GM12878 (cell line): ENCODE data around the gene SP8. TPM values are rescaled to one million over a fixed set of nuclear protein-coding genes. Genes with fewer than 3 reads are reported as not detected.

Experiments
- ATAC-seq: fragments of 200-7000 bp; cut with Tn5 transposase; 3 replicates; pipeline ENCODE4 v1.9.1; 2020; ENCODE audit warnings: mild to moderate bottlenecking, moderate library complexity
- BruUV-seq: library from RNA; stranded (reverse); fragments of 400-500 nt; replicated peaks from 2 replicates; lab custom pipeline; 2021; lab: Mats Ljungman, UMichigan
- CTCF ChIA-PET: fragments of 300-600 bp; sonication (Branson Sonifier 250); formaldehyde crosslinking; extraction: SDS; loops from one replicate; lab custom pipeline; 2021; ENCODE audit warnings: inconsistent platforms; lab: Yijun Ruan, JAX
- POLR2A ChIA-PET: fragments of 350-600 bp; formaldehyde crosslinking; extraction: SDS; loops from one replicate; lab custom pipeline; 2021; ENCODE audit warnings: inconsistent platforms; lab: Charles Lee
- RAD21 ChIA-PET: fragments of 300-600 bp; sonication (Branson Sonifier 250); formaldehyde crosslinking; loops from one replicate; lab custom pipeline; 2023; ENCODE audit warnings: antibody characterized with exemption; ENCODE audit not compliant: unreplicated experiment; lab: Charles Lee
- SMC1A ChIA-PET: fragments of 300-600 bp; sonication (Branson Sonifier 250); formaldehyde crosslinking; loops from one replicate; lab custom pipeline; 2023; ENCODE audit not compliant: unreplicated experiment, uncharacterized antibody; lab: Charles Lee
- DNase-seq: peaks from one replicate; pipeline ENCODE4 v3.0.0-alpha.2; 2011; ENCODE audit warnings: low read depth, low spot score
- FAIRE-seq: peaks from 3 replicates; lab custom pipeline; 2011; peaks lifted over from hg19 to GRCh38; lab: Jason Lieb, UNC
- H2AFZ ChIP-seq: 2 replicates; pipeline ENCODE4 v1.6.0; 2011; ENCODE audit warnings: low read depth, low read length, control low read depth; ENCODE audit not compliant: control insufficient read depth
- H3K27ac ChIP-seq: 2 replicates; pipeline ENCODE4 v1.5.1; 2011; ENCODE audit warnings: control low read depth; ENCODE audit not compliant: control insufficient read depth, insufficient read depth
- H3K27me3 ChIP-seq, 2 experiments: replicated peaks in 1 of 2; 2 replicates each; pipeline versions ENCODE4 v1.6.0 to v1.6.1; 2011; ENCODE audit warnings: low read length in 1 of 2; ENCODE audit not compliant: control insufficient read depth in 2 of 2, insufficient read depth in 2 of 2
- H3K36me3 ChIP-seq, 2 experiments: 2 replicates each; pipeline ENCODE4 v1.5.1; 2011; ENCODE audit warnings: low read length in 1 of 2; ENCODE audit not compliant: control insufficient read depth in 2 of 2, insufficient read depth in 2 of 2
- H3K4me1 ChIP-seq: 2 replicates; pipeline ENCODE4 v1.6.1; 2011; ENCODE audit warnings: mild to moderate bottlenecking, low read length, moderate library complexity, mixed read lengths; ENCODE audit not compliant: control insufficient read depth, insufficient read depth
- H3K4me2 ChIP-seq: 2 replicates; pipeline ENCODE4 v1.6.0; 2011; ENCODE audit warnings: control low read depth; ENCODE audit not compliant: control insufficient read depth, insufficient read depth
- H3K4me3 ChIP-seq: fragments of 200-600 bp; sonication (generic); 2 replicates; pipeline ENCODE4 v1.5.1; 2016
- H3K79me2 ChIP-seq: 2 replicates; pipeline ENCODE4 v1.6.0; 2011; ENCODE audit warnings: low read length; ENCODE audit not compliant: control insufficient read depth, insufficient read depth
- H3K9ac ChIP-seq: 2 replicates; pipeline ENCODE4 v1.8.0; 2011; ENCODE audit warnings: low read length, control low read depth, mixed read lengths; ENCODE audit not compliant: control insufficient read depth, insufficient read depth
- H3K9me3 ChIP-seq: replicated peaks from 3 replicates; pipeline ENCODE4 v1.5.1; 2011; ENCODE audit warnings: mild to moderate bottlenecking, low read length; ENCODE audit not compliant: control insufficient read depth, insufficient read depth
- H4K20me1 ChIP-seq: 2 replicates; pipeline ENCODE4 v1.6.0; 2011; ENCODE audit not compliant: control insufficient read depth, insufficient read depth
- BACH1 ChIP-seq: fragments of 450-650 bp; IDR thresholded peaks from 2 replicates; pipeline ENCODE4 v1.6.1; 2017; ENCODE audit warnings: mild to moderate bottlenecking, borderline replicate concordance
- NR2C2 ChIP-seq: IDR thresholded peaks from 2 replicates; pipeline ENCODE4 v1.6.1; 2011; ENCODE audit warnings: borderline replicate concordance, low read depth; ENCODE audit not compliant: control insufficient read depth, insufficient read length
- SMAD5 ChIP-seq: IDR thresholded peaks from 2 replicates; pipeline ENCODE4 v1.6.1; 2016; ENCODE audit warnings: antibody characterized with exemption, low read depth
- SREBF2 ChIP-seq: IDR thresholded peaks from 2 replicates; pipeline ENCODE4 v1.6.1; 2012; ENCODE audit warnings: mild to moderate bottlenecking, low read length
- STAT1 ChIP-seq: fragments of 450-650 bp; conservative IDR thresholded peaks from 2 replicates; pipeline ENCODE4 v1.6.1; 2014; ENCODE audit warnings: antibody characterized with exemption, mild to moderate bottlenecking
- TAF1 ChIP-seq: IDR thresholded peaks from 2 replicates; pipeline ENCODE4 v1.6.1; 2011; ENCODE audit warnings: mild to moderate bottlenecking, low read depth, low read length, borderline replicate concordance
- WGBS: methylation state at CpG from one replicate; pipeline ENCODE4 v1.1.6; 2016; ENCODE audit warnings: low lambda C conversion rate; ENCODE audit not compliant: insufficient replicate concordance, insufficient coverage; ENCODE audit errors: missing lambda C conversion rate; 5-methylcytosine and 5-hydroxymethylcytosine counted together
- in situ Hi-C: fragments of 300-500 bp; cut with MboI; formaldehyde crosslinking; loops from 9 replicates; pipeline ENCODE4 v1.14.3; 2018; ENCODE audit warnings: mixed read lengths
- intact Hi-C: fragments of 100-400 bp; cut with micrococcal nuclease; formaldehyde crosslinking; loops from one replicate; pipeline ENCODE4 v1.14.2; 2022; ENCODE audit not compliant: unreplicated experiment
- polyA plus RNA-seq, 11 experiments: library from polyadenylated mRNA; depleted of rRNA in 4 of 11; unstranded in 6 of 11; stranded (reverse) in 5 of 11; fragments of >200 nt; fragmentation: Nextera tagmentation in 4 of 11; fragmentation: Illumina TruSeq in 1 of 11; extraction: Ambion mirVana in 4 of 11; extraction: Trizol in 1 of 11; gene quantifications; 1 replicate in 1 of 11; 2 replicates in 10 of 11; pipeline versions ENCODE4 v1.2.1 to v1.2.3, GENCODE V29; 2011 to 2016; ENCODE audit warnings: inconsistent platforms in 2 of 11, missing spikeins in 2 of 11, low read depth in 1 of 11
- total RNA-seq, 4 experiments: library from RNA; depleted of rRNA in 3 of 4; stranded (reverse); fragments of >200 nt in 3 of 4; fragmentation: Illumina TruSeq in 1 of 4; extraction: Trizol in 1 of 4; gene quantifications; 2 replicates each; pipeline versions ENCODE4 v1.2.1 to v1.2.3, GENCODE V29; 2013 to 2021
- TF ChIP-seq, protein P1 (sequence below): fragments of 450-650 bp; IDR thresholded peaks from 2 replicates; pipeline ENCODE4 v1.6.1; 2017; ENCODE audit warnings: mild to moderate bottlenecking
- TF ChIP-seq, protein P2 (sequence below): fragments of 450-650 bp; formaldehyde crosslinking; IDR thresholded peaks from 2 replicates; pipeline ENCODE4 v1.4.0; 2020; ENCODE audit warnings: mild to moderate bottlenecking, moderate library complexity
- TF ChIP-seq, protein P3 (sequence below): fragments of 450-650 bp; IDR thresholded peaks from 2 replicates; pipeline ENCODE4 v1.6.1; 2017; ENCODE audit warnings: borderline replicate concordance

Gene SP8
- total and polyA plus RNA-seq, 10 of the 15 experiments (the other 5 are each of a cell fraction or from before 2014, with no cell fraction given): not detected

DNA sequence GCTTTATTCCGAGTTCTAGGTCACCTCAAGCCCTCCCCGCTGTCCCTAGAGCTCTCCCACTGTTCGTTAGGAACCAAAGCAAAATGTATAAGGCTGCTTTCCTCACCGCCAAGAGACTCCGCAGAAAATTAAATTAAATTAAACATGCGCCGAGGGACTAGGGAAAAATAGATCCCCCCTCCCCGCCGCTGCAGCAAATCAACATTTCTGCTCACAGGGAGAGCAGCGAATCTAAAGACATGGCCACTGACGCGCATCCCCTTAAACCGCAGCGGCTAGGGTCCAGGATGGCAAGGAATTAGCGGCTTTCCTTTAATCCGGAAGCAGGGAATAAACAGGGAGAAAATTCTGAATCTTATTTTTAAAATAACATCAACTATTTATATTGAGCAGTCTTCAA, 7.6 kb downstream of the SP8 start:
- no peak overlapping the region for H3K27ac ChIP-seq
- H3K4me2 ChIP-seq: no peak overlapping the region
- TF ChIP-seq STAT1 (no peak), SMAD5 (no peak), BACH1 (no peak), NR2C2 (no peak), TAF1 (no peak), SREBF2 (no peak)
- TF ChIP-seq, protein P1, sequence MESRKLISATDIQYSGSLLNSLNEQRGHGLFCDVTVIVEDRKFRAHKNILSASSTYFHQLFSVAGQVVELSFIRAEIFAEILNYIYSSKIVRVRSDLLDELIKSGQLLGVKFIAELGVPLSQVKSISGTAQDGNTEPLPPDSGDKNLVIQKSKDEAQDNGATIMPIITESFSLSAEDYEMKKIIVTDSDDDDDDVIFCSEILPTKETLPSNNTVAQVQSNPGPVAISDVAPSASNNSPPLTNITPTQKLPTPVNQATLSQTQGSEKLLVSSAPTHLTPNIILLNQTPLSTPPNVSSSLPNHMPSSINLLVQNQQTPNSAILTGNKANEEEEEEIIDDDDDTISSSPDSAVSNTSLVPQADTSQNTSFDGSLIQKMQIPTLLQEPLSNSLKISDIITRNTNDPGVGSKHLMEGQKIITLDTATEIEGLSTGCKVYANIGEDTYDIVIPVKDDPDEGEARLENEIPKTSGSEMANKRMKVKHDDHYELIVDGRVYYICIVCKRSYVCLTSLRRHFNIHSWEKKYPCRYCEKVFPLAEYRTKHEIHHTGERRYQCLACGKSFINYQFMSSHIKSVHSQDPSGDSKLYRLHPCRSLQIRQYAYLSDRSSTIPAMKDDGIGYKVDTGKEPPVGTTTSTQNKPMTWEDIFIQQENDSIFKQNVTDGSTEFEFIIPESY: no peak
- TF ChIP-seq, protein P2, sequence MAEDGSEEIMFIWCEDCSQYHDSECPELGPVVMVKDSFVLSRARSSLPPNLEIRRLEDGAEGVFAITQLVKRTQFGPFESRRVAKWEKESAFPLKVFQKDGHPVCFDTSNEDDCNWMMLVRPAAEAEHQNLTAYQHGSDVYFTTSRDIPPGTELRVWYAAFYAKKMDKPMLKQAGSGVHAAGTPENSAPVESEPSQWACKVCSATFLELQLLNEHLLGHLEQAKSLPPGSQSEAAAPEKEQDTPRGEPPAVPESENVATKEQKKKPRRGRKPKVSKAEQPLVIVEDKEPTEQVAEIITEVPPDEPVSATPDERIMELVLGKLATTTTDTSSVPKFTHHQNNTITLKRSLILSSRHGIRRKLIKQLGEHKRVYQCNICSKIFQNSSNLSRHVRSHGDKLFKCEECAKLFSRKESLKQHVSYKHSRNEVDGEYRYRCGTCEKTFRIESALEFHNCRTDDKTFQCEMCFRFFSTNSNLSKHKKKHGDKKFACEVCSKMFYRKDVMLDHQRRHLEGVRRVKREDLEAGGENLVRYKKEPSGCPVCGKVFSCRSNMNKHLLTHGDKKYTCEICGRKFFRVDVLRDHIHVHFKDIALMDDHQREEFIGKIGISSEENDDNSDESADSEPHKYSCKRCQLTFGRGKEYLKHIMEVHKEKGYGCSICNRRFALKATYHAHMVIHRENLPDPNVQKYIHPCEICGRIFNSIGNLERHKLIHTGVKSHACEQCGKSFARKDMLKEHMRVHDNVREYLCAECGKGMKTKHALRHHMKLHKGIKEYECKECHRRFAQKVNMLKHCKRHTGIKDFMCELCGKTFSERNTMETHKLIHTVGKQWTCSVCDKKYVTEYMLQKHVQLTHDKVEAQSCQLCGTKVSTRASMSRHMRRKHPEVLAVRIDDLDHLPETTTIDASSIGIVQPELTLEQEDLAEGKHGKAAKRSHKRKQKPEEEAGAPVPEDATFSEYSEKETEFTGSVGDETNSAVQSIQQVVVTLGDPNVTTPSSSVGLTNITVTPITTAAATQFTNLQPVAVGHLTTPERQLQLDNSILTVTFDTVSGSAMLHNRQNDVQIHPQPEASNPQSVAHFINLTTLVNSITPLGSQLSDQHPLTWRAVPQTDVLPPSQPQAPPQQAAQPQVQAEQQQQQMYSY (CRISPR knock-in tag): no peak
- TF ChIP-seq, protein P3, sequence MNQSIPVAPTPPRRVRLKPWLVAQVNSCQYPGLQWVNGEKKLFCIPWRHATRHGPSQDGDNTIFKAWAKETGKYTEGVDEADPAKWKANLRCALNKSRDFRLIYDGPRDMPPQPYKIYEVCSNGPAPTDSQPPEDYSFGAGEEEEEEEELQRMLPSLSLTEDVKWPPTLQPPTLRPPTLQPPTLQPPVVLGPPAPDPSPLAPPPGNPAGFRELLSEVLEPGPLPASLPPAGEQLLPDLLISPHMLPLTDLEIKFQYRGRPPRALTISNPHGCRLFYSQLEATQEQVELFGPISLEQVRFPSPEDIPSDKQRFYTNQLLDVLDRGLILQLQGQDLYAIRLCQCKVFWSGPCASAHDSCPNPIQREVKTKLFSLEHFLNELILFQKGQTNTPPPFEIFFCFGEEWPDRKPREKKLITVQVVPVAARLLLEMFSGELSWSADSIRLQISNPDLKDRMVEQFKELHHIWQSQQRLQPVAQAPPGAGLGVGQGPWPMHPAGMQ: no peak
- ChIA-PET RAD21 (no interaction called here), SMC1A (interaction anchor here (0.7 to 0.8 kb wide), 2 partner anchors 17 to 475 kb away, joined by 3 to 4 read pairs; no protein-coding TSS in a partner anchor), CTCF (no interaction called here), POLR2A (no interaction called here)
- no peaks in the 10 kb centered on the region for H3K36me3 ChIP-seq
- no peaks in the 10 kb centered on the region for H3K4me1 ChIP-seq
- no peaks in the 10 kb centered on the region; the same call in 2 of the 3 replicates for H3K9me3 ChIP-seq
- ATAC-seq (no peak), FAIRE-seq (no peak), DNase-seq (no peak)
- no peak overlapping the region for H2AFZ ChIP-seq
- BruUV-seq: no TSS peak
- WGBS: 39% methylated on average over 16 of the region's 16 CpGs
- H3K9ac ChIP-seq: no peak overlapping the region
- intact Hi-C loops (no loop called here), in situ Hi-C loops (loop anchor here (5.0 kb wide), 1 partner anchor 478 kb away; no protein-coding TSS in a partner anchor)
- H4K20me1 ChIP-seq: no peaks in the 10 kb centered on the region
- H3K27me3 ChIP-seq: peaks cover 5% of the 10 kb centered on the region in 2 experiments
- H3K79me2 ChIP-seq: no peaks in the 10 kb centered on the region
- no peak overlapping the region for H3K4me3 ChIP-seq
